ENCODE measurements around the gene CFAP77. TPM values are rescaled to one million over a fixed set of nuclear protein-coding genes. Genes with fewer than 3 reads are reported as not detected.

Gene CFAP77
- polyA plus RNA-seq, 1 experiment = not detected

GRCh38 chr9:132539096-132539495 is 129.1 kb downstream of the CFAP77 start:
- no peak for TF ChIP-seq CTCF (IDR thresholded peaks at IDR 0.05; ENCODE audit: insufficient read depth, low read depth, low read length)
- DNase-seq (ENCODE audit: low read depth) = no peak
- ChIA-PET CTCF (no interaction called here), POLR2A (no interaction called here)
- Histone ChIP-seq H3K36me3 (ENCODE audit: control insufficient read depth, insufficient read depth, low read length) (no peaks in the 10 kb centered on the region), H3K27me3 (ENCODE audit: control insufficient read depth, insufficient read depth, low read length) (peaks cover 8% of the 10 kb centered on the region), H3K4me3 (ENCODE audit: low read depth, low read length) (no peak overlapping the region)

GRCh38 chr9:132541051-132541450 is 131.0 kb downstream of the CFAP77 start:
- Histone ChIP-seq H3K27me3 (ENCODE audit: control insufficient read depth, insufficient read depth, low read length) (peaks cover 8% of the 10 kb centered on the region), H3K36me3 (ENCODE audit: control insufficient read depth, insufficient read depth, low read length) (no peaks in the 10 kb centered on the region), H3K4me3 (ENCODE audit: low read depth, low read length) (no peak overlapping the region)
- DNase-seq (ENCODE audit: low read depth) = no peak
- ChIA-PET POLR2A (no interaction called here), CTCF (no interaction called here)
- no peak for TF ChIP-seq CTCF (IDR thresholded peaks at IDR 0.05; ENCODE audit: insufficient read depth, low read depth, low read length)

GRCh38 chr9:132541870-132542830 is 132.1 kb downstream of the CFAP77 start:
- H3K36me3 ChIP-seq (ENCODE audit: control insufficient read depth, insufficient read depth, low read length) = no peaks in the 10 kb centered on the region
- no peak for DNase-seq (ENCODE audit: low read depth)
- POLR2A ChIA-PET = no interaction called here
- peaks cover 8% of the 10 kb centered on the region for H3K27me3 ChIP-seq (ENCODE audit: control insufficient read depth, insufficient read depth, low read length)
- no peak for TF ChIP-seq CTCF (IDR thresholded peaks at IDR 0.05; ENCODE audit: insufficient read depth, low read depth, low read length)
- no peak overlapping the region for H3K4me3 ChIP-seq (ENCODE audit: low read depth, low read length)
- CTCF ChIA-PET = no interaction called here

- CTCF ChIA-PET = no interaction called here
Observed at GRCh38 chr9:132543251-132543650, 133.2 kb downstream of the CFAP77 start.

GRCh38 chr9:132543960-132544359 is 133.9 kb downstream of the CFAP77 start:
- CTCF ChIA-PET = no interaction called here
- no peak for TF ChIP-seq CTCF (IDR thresholded peaks at IDR 0.05; ENCODE audit: insufficient read depth, low read depth, low read length)
- no peak for DNase-seq (ENCODE audit: low read depth)
- POLR2A ChIA-PET = no interaction called here
- no peaks in the 10 kb centered on the region for H3K36me3 ChIP-seq (ENCODE audit: control insufficient read depth, insufficient read depth, low read length)
- no peak overlapping the region for H3K4me3 ChIP-seq (ENCODE audit: low read depth, low read length)
- peaks cover 8% of the 10 kb centered on the region for H3K27me3 ChIP-seq (ENCODE audit: control insufficient read depth, insufficient read depth, low read length)

More at GRCh38 chr9:132543251-132543650, 133.2 kb downstream of the CFAP77 start:
- peaks cover 8% of the 10 kb centered on the region for H3K27me3 ChIP-seq (ENCODE audit: control insufficient read depth, insufficient read depth, low read length)
- H3K36me3 ChIP-seq (ENCODE audit: control insufficient read depth, insufficient read depth, low read length) = no peaks in the 10 kb centered on the region
- DNase-seq (ENCODE audit: low read depth) = no peak
- no peak for TF ChIP-seq CTCF (IDR thresholded peaks at IDR 0.05; ENCODE audit: insufficient read depth, low read depth, low read length)
- H3K4me3 ChIP-seq (ENCODE audit: low read depth, low read length) = no peak overlapping the region
- POLR2A ChIA-PET = no interaction called here

All from BJ (cell line).